Transverse colon (tissue), 4 donors: Measurements from ENCODE around the gene GAB2.

Source experiments
- CTCF ChIP-seq, 5 experiments: fragments of 200-600 bp in 3 of 5; fragments of 450-650 bp in 2 of 5; sonication (generic) in 3 of 5; IDR thresholded peaks; 1 replicate in 2 of 5; 2 replicates in 3 of 5; pipeline ENCODE4 v1.5.1; 2016 to 2017; ENCODE audit warnings: antibody characterized with exemption in 5 of 5, inconsistent platforms in 3 of 5, mild to moderate bottlenecking in 2 of 5, moderate library complexity in 1 of 5
- EP300 ChIP-seq: sonication (generic); formaldehyde crosslinking; IDR thresholded peaks from one replicate; pipeline ENCODE4 v1.6.1; 2017; ENCODE audit warnings: antibody characterized with exemption, low read depth
- POLR2A ChIP-seq: fragments of 450-650 bp; IDR thresholded peaks from one replicate; pipeline ENCODE4 v1.6.1; 2016; ENCODE audit warnings: antibody characterized with exemption, mild to moderate bottlenecking, moderate library complexity
- POLR2AphosphoS5 ChIP-seq, 3 donors: sonication (generic); formaldehyde crosslinking; IDR thresholded peaks; one replicate each; pipeline ENCODE4 v1.6.1; 2016; ENCODE audit warnings: antibody characterized with exemption in 3 of 3

- TF ChIP-seq EP300 (no peak), CTCF (IDR thresholded peaks at IDR 0.05) (no peak), POLR2AphosphoS5 (IDR thresholded peaks at IDR 0.05) (no peak), POLR2A (no peak)
Measured at GRCh38 chr11:78351193-78351592, 66.4 kb downstream of the GAB2 start.
